NCI-H2227 treated with DMSO at 0.1 percent for 48 hours (cell line): ENCODE results near the gene POLQ.
"Not testable (repeated sequence)": the region's sequence is repeated elsewhere in the genome, so short reads cannot be mapped to it uniquely, and the experiment has no call there.

Experiments used
- DNase-seq: peaks from one replicate; lab custom pipeline; 2025; lab: John Stamatoyannopoulos, UW

POLQ gene

DNA sequence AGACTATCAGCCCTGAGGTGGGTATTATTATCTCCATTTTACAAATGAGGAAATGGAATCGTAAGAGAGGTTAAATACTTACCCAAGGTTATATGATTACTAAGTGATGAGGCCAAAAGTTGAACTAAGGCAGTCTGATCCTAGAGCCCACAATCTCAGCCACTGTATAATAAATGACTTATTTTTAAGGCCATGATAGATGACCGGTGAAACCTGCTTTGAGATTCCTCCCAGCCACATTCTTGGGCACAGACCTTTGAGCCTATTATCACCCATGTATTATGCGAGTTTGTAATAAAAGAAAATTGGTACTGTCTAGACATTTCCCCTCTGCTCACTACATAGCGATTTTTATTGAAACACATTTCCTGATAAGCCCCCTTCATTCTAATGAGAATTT lies 37.4 kb downstream of the POLQ start:
- no peak for DNase-seq

DNA sequence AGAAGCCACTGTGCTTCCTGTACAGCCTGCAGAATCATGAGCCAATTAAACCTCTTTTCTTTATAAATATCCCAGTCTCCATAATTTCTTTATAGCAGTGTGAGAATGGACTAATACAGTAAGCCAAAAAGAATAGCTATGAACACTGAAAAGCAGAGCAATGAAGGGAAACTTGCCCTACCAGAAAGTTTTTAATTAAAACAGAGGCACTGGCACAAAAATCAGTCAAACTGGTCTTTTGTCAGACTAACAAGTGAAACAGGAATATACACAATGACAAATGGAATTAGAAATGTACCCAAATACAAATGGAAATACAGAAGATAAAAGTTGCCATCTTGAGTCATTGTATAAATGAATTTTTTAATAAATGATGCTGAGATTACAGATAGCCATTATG lies 40.5 kb downstream of the POLQ start:
- no peak for DNase-seq

DNA sequence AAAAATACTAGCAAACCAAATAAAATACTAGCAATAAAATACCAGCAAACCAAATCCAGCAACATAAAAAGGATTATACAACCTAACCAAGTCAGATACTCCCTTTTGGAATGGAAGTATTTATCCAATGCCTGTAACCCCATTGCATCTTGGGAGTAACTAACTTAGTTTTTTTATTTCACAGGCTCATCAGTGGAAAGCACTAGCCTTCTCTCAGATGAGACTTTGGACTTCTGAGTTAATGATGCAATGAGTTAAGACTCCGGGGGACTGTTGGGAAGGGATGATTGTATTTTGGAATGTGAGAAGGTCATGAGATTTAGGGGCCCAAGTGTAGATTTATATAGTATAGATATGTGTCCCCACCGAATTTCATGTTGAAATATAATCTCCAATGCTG lies 41.2 kb downstream of the POLQ start:
- no peak for DNase-seq

DNA sequence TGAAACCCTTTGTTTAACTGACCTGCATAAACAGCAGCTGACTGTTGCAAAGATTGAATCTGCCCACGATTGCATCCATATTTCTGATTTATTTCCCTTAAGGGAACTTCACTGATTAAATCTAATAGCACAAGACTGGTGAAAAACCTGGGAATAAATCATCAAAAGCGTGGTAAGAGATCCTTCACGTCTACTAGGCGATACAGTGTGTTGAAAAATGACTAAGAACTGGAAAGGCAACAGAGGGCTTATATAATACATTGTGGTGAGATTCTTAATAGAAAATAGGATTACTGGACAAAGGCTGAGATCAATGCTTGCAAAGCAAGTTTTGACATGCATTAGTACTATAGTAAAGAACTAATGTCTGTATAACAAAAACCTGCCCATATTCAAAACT lies 49.0 kb downstream of the POLQ start:
- no peak for DNase-seq

DNA sequence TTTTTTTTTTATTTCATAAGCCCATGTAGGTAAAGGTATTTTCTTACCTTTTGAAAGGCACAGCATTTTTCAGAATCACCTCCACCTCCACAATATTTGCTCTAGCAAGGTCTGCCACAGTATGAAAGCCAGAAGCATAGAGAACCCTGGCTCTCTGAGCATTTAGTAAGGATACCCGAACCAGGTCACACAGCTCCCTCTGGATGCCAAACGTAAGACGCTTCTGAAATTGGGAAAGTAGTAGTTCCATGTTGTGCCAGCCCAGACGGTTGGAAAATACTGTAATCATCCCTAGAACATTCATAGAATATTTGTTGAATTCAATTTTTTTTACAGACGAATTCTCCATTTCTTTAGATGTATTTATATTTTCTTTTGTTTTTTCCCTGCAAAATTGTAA lies 52.4 kb downstream of the POLQ start:
- DNase-seq, result no peak

DNA sequence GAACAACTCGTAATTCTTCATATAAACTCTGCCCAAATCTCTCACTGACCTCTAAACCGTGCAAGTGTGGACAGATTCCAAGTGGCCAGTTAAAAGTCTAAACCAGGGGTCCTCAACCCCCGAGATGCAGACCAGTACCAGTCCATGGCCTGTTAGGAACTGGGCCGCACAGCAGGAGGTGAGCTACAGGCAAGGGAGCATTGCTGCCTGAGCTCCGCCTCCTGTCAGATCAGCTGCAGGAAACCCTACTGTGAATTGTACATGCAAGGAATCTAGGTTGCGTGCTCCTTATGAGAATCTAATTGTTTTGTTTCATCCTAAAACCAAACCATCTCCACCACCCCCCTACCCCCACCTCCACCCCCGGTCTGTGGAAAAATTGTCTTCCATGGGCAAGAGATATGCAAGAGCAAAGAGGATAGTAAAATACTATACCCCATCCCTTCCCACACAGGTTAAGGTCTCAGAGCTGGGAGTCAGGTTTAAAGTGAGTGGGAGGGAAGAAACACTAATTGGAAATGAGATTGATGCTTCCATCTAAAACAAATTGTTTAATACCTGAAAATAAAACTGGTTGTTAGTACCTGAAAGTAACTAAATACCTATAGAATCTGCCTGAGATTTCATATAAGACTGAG lies 54.0 kb downstream of the POLQ start:
- no peak for DNase-seq

DNA sequence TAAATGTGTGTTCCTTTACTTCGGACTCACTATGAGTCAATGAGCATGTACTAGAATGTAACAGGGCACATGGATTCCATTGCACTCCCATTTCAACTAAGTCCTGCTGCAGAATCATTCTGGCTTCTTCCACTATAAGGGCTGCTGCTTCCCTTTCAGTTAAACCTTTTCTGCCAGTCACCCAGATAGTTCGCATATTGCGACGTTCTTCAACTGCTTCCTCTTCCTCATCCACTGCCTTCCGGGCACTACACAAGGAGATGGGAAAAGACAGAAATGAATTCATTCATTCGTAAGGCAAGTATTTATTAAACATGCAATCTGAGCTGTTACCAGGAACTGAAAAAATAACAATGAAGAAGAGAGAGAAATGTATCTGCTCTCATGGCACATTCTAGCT lies 55.6 kb downstream of the POLQ start:
- DNase-seq, result no peak

DNA sequence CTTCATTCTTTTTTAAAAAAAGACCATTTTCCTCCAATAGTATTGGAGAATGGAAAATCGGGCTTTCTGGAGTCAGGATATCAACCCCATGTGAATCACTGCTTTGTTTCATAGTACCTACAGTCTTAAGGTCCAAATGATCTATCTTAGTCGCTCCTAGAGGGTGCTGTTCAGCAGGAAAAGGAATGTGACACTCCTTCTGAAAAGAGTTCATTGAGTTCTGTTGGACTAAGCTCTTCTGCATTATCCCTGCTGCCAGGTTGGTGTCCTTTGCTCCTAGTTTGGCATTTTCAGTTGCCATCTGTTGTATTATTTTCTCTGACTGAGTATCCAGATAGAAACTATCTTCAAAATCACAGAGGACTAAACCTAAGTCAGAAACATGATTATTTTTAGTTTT lies 57.2 kb downstream of the POLQ start:
- no peak for DNase-seq

DNA sequence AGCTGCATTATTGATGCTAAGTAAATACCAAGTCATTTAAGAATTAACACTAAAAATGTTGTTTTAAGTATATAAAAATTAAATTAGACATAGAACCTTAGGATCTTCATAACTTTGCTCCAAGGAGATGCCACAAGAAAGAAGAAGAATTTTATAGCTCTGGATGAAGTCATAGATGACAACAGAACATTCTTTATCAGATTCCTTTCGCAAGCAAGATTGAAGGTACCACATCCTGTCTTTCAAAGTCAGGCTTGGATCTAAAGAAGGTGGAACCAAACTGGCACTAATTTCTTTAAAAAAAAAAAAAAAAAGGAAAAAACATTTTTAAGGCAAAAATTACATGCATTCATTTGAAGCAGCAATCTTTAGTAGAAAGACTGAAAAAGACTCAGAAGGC lies 62.5 kb downstream of the POLQ start:
- DNase-seq, result no peak

DNA sequence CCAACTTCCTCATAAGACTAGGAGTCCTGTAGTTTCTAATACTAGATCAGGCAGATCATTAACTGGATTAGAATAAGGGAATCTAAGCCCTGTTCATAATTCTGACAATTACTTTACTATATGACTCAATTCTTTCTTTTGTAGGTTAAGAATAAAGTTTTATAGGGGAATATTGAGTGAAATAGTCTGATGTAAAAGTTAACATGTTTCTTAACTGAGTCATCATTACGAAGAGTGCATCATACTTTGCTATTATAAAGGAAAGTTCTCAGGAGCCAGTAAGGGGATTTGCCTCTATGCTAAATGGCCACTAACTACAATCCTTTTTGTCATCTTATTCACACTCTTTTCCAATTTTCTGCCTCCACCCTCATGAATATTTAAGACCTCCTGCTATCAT lies 63.1 kb downstream of the POLQ start:
- DNase-seq, result no peak

DNA sequence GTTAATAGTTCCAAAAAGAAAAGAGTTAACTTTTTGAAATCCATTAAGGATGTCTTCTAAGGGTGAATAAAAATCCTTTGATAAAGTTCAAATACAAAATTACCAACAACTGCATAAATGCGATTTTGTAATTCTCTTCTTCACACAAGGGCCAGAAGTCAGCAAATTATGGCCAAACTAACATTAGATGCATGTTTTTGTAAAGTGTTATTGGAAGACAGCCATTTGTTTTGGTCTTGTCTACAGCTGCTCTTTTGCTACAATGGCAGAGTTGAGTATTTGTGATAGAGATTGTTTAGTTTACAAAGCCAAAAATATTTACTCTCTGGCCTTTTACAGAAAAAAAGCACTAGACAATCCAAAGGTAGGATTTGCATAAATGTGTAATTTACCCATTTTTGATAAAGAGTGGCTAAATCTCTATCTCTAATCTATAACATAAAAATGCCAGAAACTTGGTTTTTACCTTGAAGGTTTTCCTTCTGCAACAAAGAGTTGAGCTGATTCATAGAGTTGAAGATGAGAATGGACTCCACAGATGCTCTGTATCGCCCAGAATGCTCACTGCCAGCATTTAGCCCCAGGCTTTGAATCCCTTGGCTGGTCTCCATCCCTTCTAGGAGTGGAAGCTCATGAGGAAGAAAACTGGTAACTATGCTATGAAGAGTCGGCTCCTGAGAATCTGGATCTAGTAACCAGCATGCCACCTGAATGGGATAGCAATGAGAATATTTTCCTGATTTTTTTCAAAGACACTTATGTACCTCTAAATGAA lies 64.5 kb downstream of the POLQ start:
- DNase-seq, result no peak

DNA sequence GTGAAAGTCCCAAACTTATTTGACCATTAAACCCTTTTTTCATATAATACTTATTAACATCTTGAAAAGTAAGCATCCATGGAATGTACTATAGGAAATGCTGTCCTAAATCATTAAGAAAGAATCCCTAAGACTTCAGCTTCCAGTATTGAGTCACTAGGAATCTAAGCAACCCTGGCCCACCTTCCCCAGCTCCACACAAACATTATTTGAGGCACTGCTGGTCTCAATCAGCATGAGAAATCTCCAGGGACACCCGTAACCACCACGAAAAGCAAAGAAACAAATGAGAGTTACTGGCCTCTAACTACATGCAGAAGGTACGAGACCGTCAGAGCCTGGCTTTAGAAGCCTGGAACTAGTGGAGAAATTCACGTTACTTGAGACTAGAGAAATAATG lies 68.2 kb downstream of the POLQ start:
- DNase-seq, result no peak

DNA sequence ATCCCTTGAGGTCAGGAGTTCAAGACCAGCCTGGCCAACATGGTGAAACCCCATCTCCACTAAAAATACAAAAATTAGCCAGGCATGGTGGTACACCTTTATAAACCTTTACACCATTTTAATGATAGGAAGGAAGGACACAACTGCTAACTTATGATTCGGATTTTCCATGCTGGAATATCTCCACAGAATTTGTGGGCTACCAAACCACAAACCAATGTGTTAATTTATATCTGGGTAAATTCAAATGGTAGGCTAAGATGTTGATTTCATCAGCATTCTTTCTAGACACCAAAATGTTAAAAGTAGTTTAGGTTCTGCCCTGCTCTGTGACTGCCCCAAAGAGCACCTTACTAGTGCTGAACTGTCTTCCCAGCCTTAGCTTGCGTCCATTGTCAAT lies 72.8 kb downstream of the POLQ start:
- no peak for DNase-seq

DNA sequence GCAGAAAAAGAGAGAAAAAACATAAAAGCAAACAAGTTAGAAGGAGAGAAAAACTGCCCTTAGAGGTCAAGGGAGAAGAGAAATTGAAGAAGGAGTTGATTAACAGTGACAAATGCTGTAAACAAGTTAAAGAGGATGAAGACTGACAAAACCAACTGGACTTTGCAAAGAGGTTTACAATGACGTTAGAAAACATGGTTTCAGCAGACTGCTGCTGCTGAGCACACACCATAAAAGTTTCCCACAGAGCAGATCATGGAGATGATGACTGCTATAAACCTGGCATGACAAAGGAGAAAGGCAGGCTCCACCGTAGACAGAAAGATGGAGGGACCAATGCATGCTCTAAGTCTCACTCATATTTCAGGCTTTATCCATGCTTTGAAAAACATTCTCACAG lies 78.7 kb downstream of the POLQ start:
- DNase-seq, result no peak

DNA sequence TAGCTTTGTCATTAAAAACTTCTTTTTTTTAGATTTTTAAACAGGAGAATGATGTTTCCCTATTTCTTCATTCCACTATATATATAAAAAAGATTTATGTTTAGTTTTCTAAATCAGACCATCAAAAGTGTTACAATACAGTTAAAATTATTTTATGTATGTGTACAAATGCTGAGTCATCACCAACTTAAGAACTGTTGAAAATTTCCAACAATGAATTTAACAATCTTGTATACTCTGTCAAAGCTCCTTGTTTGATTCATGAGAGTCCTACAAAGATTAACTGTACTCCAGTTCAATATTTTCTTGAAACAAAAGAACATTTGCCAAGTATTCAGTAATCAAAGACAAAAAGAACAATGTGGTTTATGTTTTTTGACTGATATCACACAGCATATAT lies 82.0 kb downstream of the POLQ start:
- DNase-seq, result no peak

DNA sequence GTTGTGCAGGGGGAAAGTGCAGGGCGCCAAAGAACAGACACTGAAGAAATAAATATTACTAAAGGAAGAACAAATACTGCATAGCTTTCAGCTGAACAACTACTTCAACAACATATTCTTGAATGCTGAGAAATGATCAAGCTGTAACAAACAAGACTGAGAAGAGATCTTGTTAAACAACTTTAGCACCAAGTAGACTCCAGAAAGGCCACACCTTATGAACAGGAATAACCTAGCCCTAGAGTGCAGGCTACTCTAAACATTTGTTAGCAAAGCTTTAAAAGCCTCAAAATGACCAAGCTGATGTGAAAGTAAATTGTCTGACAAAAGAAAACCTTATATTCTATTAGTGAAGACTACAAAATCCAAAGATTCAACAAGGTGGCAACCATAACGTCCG lies 83.2 kb downstream of the POLQ start:
- DNase-seq, result no peak

DNA sequence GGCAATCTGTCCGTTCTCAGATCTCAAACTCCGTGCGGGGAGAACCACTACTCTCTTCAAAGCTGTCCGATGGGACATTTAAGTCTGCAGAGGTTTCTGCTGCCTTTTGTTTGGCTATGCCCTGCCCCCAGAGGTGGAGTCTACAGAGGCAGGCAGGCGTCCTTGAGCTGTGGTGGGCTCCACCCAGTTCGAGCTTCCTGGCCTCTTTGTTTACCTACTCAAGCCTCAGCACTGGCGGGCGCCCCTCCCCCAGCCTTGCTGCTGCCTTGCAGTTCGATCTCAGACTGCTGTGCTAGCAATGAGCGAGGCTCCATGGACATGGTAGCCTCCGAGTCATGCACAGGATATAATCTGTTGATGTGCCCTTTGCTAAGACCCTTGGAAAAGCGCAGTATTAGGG lies 94.0 kb downstream of the POLQ start:
- not testable (repeated sequence) for DNase-seq

DNA sequence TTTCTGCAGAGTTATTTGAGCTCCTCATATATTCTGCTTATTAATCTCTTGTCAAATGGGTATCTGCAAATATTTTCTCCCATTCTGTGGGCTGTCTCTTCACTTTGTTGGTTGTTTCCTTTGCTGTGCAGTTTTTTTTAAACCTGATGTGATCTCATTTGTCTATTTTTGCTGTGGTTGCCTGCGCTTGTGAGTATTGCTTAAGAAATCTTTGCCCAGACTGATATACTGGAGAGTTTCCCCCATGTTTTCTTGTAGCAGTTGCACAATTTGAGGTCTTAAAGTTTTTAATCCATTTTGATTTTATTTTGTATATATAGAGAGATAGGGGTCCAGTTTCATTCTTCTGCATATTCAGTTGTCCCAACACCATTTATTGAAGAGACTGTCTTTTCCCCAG lies 102.3 kb downstream of the POLQ start:
- DNase-seq, result no peak

DNA sequence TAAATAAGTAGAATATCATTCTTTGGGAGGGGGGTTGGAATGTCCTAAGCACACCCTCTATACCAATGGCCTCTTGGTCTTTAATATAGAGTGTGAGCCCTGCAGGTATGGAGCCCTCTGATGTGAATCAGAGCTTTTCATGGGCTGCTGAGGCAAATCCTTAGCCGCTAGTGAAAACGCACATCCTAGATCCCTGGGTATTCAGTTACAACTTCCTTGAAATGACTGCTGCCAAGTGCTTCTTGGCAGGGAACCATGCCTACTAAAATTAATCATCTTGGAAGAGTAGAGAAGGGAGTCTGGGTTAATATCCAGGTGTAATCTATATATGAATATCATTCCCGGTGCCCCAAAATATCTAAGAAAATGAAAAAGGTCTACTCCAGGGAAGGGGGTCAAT lies 109.1 kb downstream of the POLQ start:
- DNase-seq, result no peak

DNA sequence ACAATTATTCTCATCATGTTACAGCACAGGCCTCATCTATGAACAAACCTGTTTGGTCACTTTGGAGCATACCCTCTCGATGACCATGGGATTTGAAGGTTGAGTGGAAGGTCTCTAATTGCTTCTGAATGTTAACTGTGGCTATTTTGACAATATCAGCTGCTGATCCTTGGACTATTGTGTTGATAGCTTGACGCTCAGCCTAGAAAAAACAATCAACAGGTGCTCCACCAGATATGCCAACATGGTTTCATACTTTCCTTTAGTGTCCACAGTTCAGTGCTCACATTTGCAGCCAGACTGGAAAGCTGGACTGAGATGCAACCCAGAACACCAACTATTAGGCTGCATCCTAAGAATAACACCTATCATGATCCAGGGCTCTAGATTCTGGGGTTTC lies 109.7 kb downstream of the POLQ start:
- no peak for DNase-seq

DNA sequence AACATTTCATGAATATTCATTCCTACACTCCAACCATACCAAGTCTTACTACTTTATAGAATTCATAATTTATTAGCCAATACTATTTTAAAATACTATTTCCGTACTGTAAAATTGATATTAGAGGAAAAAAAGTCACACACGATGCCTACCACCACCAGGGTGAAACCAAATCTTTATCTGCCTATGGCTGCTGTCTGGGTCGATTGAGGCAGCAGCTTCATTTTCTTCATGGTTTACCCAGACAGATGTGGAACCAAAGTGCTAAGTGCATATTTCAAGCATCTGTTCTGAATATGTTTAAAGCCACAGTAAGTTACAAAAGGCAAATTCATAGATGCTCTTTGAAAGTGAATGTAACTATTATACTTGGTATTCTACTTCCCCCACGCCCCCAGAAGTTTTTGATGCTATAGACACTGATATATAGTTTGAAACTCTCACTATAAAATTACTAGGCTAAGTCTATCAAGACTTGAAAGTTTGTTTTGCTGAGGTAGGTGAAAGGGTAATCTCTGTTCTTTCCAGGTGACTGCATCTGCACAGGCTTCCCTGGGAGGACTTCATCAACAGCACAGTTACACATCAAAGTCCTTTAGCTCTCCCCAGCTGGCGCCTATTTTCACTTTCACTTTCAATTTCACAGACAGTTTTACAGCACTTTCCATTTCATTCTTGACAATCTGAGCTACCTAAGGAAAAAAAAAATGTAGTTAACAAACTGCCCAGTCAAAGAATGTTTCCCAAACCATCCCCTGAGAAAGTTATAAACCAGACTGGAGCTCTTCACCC lies 113.9 kb downstream of the POLQ start:
- DNase-seq, result no peak

DNA sequence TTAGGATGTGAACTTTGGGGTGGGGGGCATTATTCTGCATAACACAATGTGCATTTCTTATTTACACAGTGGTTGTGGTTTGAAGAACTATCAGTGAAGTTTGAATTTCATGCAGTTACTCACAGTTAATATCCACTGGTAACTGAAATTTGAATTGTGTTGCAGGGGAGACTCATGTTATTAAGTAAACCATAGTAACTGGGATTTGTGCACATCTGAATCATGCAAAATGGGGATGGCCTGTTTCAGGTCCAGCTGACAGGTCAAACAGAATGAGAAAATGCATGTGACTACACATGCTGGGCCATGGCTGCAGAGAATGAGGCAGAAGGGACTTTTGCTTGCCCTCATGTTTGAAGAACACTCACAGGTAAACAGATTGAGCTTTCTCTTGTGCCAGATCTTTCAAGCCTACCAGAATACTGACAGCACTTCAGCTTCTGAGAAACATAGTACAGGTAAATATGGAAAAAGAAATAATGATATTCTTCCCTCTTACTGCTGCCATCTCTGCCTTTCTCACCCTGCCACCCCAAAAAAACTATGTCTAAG lies 115.0 kb downstream of the POLQ start:
- DNase-seq, result no peak

DNA sequence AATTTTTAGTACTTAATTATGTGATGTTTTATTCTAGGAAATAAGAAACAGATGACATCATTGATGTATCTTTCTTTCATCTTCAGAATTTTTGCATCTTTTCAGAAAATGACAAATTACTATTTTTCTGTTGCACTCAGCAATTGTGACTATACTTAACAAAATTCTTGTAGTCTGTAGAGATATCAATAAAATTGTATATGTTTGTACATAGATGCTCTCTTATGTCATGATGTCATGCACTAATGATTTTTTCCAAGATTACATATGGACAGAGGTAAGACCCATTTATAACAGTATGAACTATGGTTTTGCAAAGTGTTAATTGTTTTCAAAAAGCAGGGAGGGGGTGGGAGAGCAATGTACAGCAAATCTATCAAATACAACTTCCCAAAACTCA lies 121.2 kb downstream of the POLQ start:
- DNase-seq, result no peak
